Neural progenitor cell (in vitro differentiated cells): Measurements from ENCODE around the gene MYO1E.
"Not testable (repeated sequence)": the region's sequence is repeated elsewhere in the genome, so short reads cannot be mapped to it uniquely, and the experiment has no call there.

Experiments
- EZH2 ChIP-seq: fragments of 200-600 bp; sonication (generic); IDR thresholded peaks from 2 replicates; pipeline ENCODE4 v1.6.1; 2017; ENCODE audit warnings: antibody characterized with exemption, mild to moderate bottlenecking, moderate library complexity
- TF ChIP-seq, protein P1 (sequence below): fragments of 200-600 bp; sonication (generic); IDR thresholded peaks from 2 replicates; pipeline ENCODE4 v1.5.1; 2017; ENCODE audit warnings: antibody characterized with exemption, mild to moderate bottlenecking

DNA sequence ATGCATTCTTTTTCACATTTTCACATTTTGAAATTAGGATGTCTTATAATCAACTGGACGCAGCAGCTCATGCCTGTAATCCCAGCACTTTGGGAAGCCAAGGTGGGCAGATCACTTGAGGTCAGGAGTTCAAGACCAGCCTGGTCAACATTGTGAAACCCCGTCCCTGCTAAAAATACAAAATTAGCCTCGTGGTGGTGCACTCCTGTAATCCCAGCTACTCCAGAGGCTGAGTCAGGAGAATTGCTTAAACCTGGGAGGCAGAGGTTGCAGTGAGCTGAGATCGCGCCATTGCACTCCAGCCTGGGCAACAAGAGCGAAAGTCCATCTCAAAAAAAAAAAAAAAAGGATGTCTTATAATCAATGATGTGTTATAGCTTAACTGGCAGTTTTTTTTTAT lies 92.4 kb downstream of the MYO1E start:
- TF ChIP-seq, protein P1, sequence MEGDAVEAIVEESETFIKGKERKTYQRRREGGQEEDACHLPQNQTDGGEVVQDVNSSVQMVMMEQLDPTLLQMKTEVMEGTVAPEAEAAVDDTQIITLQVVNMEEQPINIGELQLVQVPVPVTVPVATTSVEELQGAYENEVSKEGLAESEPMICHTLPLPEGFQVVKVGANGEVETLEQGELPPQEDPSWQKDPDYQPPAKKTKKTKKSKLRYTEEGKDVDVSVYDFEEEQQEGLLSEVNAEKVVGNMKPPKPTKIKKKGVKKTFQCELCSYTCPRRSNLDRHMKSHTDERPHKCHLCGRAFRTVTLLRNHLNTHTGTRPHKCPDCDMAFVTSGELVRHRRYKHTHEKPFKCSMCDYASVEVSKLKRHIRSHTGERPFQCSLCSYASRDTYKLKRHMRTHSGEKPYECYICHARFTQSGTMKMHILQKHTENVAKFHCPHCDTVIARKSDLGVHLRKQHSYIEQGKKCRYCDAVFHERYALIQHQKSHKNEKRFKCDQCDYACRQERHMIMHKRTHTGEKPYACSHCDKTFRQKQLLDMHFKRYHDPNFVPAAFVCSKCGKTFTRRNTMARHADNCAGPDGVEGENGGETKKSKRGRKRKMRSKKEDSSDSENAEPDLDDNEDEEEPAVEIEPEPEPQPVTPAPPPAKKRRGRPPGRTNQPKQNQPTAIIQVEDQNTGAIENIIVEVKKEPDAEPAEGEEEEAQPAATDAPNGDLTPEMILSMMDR: not testable (repeated sequence)
- TF ChIP-seq EZH2: not testable (repeated sequence)
